Right kidney (tissue), 1 donor: ENCODE data around the gene GNB1L.

Source experiments
- DNase-seq: peaks from one replicate; pipeline ENCODE4 v3.0.0-alpha.2; 2016

GNB1L gene

DNA sequence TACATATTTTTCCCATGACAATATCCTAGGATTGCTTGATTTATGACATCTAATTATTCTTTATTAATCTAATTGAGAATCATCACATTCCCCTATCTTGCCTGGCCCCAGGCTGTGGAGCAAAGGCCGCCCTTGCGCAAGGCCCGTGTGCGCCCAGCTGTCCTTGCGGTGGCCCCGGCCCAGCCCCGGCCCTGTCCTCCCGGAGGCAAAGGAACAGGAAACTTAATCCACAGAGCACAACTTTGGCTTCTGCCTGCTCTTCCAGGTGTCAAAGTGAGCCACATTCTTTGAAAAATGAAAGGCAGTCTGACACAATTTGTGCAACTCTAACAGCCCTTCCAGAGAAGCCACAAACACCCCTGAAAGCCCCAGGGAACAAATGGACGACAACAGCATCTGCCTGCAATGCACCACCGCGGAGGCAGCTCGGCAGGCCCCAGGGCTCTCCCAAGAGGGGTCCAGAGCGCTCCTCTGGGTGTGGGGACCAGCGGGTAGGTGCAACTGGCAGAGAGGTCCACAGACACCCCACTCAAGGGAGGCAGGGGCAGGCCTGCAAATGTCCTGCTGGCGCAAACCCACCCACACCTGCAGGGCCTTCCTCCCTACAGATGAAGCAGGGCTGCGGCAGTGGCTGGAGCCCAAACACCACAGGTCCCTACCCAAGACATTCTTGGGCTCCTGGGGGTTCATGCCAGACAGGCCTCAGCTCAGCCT, 30.3 kb downstream of the GNB1L start:
- DNase-seq, result no peak

- no peak for DNase-seq
Observed at GRCh38 chr22:19823902-19824211, 30.8 kb downstream of the GNB1L start.

DNA sequence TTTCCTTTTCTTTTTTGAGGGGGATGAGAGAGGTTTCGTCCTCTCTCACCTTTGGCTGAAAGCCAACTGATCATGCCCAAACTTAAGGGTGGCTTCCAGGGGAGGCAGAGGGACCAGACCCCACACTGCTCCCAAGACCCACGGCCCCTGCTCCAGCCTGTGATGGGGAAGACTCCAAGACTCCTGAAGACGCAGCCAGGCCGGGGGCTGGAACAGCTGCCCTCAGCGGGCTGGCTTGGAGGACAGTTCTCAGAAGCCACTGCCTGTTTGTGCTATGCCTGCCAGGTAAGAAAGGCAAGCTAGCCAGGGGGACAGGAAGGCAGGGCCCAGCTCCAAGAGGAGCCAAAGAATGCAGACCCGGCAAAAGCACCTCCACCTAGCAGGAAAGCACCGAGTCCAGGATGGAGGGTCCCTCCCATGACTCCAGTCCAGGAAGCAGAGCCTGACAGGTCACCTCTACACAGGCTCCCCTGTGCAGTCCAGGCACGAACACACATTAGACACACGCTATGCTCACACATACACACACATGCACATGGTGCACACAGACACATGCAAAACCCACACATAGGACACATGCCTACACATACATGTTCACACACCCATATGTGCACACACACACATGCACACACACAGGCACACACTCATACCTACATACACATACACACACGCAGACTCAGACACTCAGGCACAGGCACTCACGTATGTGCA, 31.3 kb downstream of the GNB1L start:
- DNase-seq, result no peak

DNA sequence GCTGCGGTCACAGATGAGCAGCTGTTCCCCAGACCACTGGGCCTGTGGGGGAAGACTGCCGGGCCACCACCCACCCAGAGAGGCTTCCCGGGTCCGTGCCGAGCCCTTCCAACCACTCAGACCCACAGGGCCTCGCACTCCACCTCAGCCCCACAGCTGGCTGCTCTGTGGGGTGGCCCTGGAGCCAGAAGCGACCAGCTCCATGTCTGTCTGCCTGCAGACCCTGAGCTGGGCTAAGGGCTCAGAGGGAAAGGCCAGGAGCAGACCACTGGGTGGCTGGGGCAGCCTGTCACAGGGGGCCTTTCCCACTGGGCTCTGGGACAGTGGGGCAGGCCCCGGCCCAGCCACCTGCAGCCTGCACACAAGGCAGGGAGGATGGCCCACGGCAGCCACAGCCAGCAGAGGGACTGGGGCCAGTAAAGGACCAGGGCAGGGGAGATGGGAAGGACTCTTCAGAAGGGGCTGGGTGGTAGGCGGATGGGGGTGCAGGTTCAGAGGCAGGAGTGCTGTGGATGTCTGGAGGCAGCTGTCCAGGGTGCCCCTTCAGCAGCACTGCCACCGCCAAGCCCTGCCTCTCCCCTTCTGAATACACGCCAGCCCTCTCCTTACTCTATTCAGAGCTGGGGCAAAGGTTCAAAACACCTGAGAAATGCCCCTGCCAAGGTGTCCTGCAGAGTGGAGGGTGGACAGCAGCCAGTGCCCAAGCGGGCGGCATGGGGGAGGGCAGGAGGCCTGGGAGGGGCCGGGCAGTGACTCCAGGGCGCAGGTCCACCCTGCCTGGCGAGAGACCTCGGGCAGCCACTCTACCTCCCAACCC, 32.2 kb downstream of the GNB1L start:
- DNase-seq, result no peak

- no peak for DNase-seq
Observed at GRCh38 chr22:19821523-19822300, 33.0 kb downstream of the GNB1L start.

GRCh38 chr22:19820880-19821522, 33.7 kb downstream of the GNB1L start:
- DNase-seq, result no peak

DNA sequence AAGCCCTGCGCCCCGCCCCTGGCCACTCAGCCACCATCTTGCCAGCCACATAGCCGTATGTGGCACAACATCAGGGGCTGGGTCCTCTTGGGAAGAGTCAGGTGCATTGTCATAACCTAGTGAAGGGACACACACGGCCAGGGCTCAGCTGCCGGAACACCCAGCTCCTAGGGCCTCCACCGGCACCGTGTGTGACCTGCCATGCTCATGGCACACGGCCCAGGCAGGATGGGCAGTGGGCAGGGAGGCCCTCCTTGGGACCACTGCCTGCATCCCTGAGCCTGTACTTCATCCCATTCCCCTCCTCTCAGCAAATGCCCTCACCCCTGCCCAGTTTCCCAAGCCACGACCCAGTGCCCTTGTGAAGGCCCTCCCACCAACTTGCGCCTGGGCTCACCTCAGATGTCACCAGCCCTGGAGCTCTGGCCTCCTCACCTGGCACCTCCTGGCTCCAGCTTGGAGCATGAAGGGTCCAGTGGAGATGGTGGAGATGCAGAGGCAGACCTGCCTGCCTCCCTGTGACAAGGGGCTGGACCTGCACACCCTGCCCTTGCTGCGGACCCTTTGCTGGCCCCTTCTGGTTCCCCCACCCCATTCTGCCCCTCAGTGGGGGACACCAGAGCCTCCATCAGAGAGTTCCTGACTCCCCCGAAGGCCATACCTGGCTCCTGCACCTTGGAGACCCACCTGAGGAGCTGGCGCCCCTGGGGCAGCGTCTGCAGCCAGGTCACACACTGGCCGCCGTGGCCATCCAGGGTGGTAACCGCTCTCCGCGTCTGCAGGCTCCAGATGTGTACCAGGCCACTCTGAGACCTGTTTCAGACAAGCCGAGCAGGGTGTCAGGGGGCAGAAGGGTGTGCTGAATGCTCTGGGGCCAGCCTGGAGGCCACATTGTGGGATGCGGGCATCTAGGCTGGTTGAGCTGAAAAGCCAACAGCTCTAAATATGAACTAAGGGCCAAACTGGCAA, 34.5 kb downstream of the GNB1L start:
- DNase-seq, result no peak

DNA sequence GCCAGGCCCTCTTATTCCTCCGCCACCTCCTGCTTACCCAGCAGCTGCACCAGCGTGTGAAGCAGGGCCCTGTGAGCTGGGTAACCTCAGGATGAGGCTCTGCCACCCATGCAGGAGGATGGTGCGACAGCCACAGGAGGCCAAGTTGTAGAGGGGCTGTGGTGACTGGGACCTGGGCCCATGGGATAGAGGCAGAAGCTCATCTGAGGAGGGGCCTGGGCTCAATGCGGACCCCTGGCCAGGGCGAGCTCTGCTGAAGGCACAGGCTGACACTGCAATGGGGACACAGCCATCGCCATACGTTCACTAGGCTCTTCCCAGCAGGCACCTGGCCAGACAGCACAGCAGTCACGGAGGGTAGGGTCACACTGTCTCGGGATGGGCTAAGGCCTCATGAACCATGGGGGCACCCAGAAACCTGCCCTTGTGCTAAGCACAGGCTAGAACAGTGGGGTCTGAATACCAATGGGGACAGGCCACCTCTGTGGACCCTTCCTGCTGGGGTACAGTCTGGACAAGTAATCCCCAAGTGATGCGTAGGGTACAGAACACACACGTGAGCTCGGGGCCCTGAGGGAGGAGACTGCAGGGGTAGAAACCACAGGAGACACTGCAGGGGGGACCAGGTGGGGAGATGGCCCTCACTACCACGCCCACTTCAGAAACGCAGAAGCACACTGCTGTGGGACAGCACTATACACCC, 35.3 kb downstream of the GNB1L start:
- no peak for DNase-seq

DNA sequence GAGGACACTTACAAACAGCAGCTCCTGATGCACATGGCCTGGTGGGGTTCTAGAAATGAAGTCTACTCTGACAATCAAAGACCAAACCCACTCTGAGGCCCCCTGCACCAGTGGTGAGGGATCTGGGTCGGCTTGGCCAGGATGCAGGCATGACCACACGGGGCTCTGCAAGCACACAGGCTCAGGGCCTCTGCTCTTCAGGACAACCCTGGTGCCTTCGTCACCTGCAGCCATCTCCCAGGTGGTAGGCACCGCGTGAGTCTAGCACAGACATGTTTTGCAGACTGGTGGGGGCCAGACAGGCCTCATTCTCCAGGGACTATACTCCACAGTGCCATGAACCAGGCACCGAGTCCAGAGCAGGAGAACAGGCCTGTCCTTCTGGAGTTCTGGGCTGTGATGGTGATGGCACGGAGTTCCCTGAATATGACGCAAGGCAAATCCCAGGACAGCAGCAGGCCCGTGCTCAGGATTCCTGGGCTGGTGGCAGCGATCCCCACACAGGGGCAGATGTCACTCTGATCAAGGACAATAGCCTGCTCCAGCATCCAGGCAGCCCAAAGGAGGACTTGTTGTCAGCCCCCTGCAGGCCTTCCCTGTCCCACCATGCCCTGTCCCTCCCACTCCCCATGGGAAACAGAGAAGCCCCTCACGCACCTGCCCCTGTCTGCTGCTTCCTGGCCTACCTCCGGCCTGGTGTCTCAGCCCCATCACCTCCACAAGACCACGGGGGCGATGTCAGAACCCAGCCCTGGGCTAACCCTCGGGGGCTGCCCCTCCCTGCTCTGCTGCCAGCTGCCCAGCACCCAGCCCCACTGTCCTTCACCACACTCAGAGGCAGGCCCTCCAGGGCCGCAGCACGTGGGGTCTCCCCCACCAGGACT, 36.1 kb downstream of the GNB1L start:
- DNase-seq, result no peak

- no peak for DNase-seq
Observed at GRCh38 chr22:19816372-19817119, 38.1 kb downstream of the GNB1L start.

DNA sequence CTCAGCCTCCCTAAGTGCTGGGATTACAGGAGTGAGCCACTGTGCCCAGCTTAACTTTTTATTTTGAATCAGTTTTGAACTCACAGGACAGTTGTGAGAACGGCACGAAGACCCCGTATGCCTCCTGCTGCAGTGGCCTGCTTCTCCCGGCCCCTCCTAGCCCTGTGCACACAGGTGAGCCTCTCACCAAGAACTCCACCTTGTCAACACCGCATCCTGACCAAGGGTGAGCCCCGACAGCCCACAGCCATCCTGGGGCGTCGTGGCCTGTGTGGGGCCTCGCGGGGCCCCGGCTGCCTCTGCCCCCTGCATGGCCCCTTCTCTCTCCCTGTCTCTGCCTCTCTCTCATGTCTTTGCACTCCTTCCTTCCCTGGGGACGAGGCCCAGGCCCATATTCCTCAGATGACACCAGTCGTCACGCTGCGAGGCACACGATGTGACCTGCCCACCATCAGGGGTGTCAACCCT, 38.8 kb downstream of the GNB1L start:
- DNase-seq, result no peak

DNA sequence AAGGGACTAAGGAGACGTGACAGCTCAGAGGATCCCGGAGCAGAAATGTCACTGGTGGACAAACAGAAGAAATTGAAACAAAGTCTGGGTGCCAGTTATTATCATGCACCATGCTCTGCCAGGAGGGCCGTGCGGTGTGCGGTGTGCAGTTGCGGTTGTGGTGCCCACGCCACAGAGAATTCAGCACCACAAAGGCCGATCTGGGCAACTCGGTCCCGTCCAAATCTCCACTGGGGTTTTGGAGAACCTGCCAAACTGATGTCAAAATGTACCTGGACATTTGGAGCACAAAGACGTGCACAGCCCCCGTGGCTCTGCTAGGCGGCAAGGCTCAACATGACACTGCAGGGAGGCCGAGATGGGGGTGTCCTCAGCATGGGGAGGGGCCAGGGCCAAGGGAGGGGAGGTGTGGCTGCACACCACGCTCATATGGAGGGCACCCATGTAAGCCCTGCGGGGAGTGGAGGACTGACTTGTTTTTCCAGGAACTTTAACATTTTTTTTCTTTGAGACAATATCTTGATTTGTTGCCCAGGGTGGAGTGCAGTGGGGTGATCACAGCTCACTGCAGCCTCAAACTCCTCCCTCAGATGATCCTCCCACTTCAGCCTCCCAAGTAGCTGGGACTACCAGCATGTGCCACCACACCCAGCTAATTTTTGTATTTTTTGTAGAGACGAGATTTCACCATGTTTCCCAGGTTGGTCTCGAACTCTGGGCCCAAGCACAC, 39.4 kb downstream of the GNB1L start:
- no peak for DNase-seq

DNA sequence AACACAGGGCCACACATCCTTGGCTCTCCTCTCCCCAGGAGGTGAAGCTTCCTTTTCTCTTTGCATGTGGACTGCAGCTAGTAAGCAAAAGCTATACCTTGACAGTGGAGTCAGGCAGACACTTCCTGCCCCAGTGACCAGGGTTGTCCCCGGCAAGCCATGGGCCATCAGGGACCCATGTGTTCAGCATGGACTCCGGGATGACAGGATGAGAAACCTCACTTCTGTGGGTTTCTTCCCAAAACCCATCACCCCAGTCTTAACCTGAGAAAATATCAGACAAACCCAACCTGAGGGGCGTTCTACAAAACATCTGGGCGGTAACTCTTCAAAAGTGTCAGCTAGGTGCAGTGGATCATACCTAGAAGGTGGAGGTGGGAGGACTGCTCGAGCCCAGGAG, 40.2 kb downstream of the GNB1L start:
- no peak for DNase-seq

GRCh38 chr22:19812910-19813309, 41.8 kb downstream of the GNB1L start:
- no peak for DNase-seq

GRCh38 chr22:19811811-19812771, 42.6 kb downstream of the GNB1L start:
- DNase-seq, result no peak

GRCh38 chr22:19811211-19811621, 43.5 kb downstream of the GNB1L start:
- no peak for DNase-seq
